Stomach (tissue), 9 donors: ENCODE data around the gene B4GALT3. TPM values are rescaled to one million over a fixed set of nuclear protein-coding genes. Genes with fewer than 3 reads are reported as not detected.

Source experiments
- DNase-seq, 2 donors: peaks; one replicate each; pipeline versions ENCODE4 v3.0.0 to v3.0.0-alpha.2; 2013 to 2019
- H3K27ac ChIP-seq, 5 donors: fragments of 200-600 bp in 4 of 5; sonication (generic) in 4 of 5; one replicate each; pipeline ENCODE4 v1.5.1; 2013 to 2019; ENCODE audit warnings: mild to moderate bottlenecking in 1 of 5, moderate library complexity in 1 of 5
- H3K27me3 ChIP-seq, 3 donors: fragments of 200-600 bp; sonication (generic); one replicate each; pipeline ENCODE4 v1.5.1; 2017 to 2019; ENCODE audit warnings: mixed run types in 1 of 3
- H3K36me3 ChIP-seq, 4 donors: fragments of 200-600 bp; sonication (generic); 1 replicate in 3 of 4; 2 replicates in 1 of 4; pipeline ENCODE4 v1.5.1; 2016 to 2019
- H3K4me1 ChIP-seq, 4 donors: fragments of 200-600 bp; sonication (generic); one replicate each; pipeline ENCODE4 v1.5.1; 2016 to 2019
- H3K4me3 ChIP-seq, 4 donors: fragments of 200-600 bp; sonication (generic) in 3 of 4; one replicate each; pipeline ENCODE4 v1.5.1; 2016 to 2019; ENCODE audit warnings: mild to moderate bottlenecking in 1 of 4
- H3K9me3 ChIP-seq, 4 donors: fragments of 200-600 bp; sonication (generic); one replicate each; pipeline ENCODE4 v1.5.1; 2016 to 2019
- EP300 ChIP-seq: sonication (generic); formaldehyde crosslinking; IDR thresholded peaks from one replicate; pipeline ENCODE4 v1.6.1; 2017; ENCODE audit warnings: antibody characterized with exemption
- POLR2A ChIP-seq, 4 donors: fragments of 450-650 bp; IDR thresholded peaks; one replicate each; pipeline ENCODE4 v1.6.1; 2016; ENCODE audit warnings: antibody characterized with exemption in 4 of 4, control low read depth in 2 of 4, mild to moderate bottlenecking in 1 of 4, moderate library complexity in 1 of 4
- POLR2AphosphoS5 ChIP-seq, 3 donors: sonication (generic); formaldehyde crosslinking; IDR thresholded peaks; one replicate each; pipeline ENCODE4 v1.6.1; 2016; ENCODE audit warnings: antibody characterized with exemption in 3 of 3
- WGBS, 5 donors: extraction: QIAGEN DNeasy Blood & Tissue Kit in 3 of 5; methylation state at CpG; one replicate each; pipeline versions ENCODE4 v1.1.5 to v1.1.7; 2013 to 2018; 5-methylcytosine and 5-hydroxymethylcytosine counted together
- intact Hi-C: fragments of 100-400 bp; cut with DNase I; formaldehyde crosslinking; loops from one replicate; pipeline ENCODE4 v1.15.1; 2023; ENCODE audit warnings: low total_unique reads
- polyA plus RNA-seq, 3 donors: library from polyadenylated mRNA; stranded (reverse); fragments of 200-250 nt; gene quantifications; one replicate each; pipeline ENCODE4 v1.2.3, GENCODE V29; 2013
- total RNA-seq, 5 donors: library from RNA; depleted of rRNA; stranded (reverse); fragments of >200 nt; gene quantifications; one replicate each; pipeline versions ENCODE4 v1.1.0 to v1.2.3, GENCODE V29; 2014 to 2016
- TF ChIP-seq, protein P1 (sequence below), 7 experiments: fragments of 450-650 bp in 4 of 7; fragments of 200-600 bp in 3 of 7; sonication (generic) in 3 of 7; IDR thresholded peaks; one replicate each; pipeline ENCODE4 v1.5.1; 2016 to 2019; ENCODE audit warnings: antibody characterized with exemption in 7 of 7, control low read depth in 2 of 7, mild to moderate bottlenecking in 1 of 7
- donor health status: healthy with polysubstance abuse.
- donor health status: Bipolar disorder and iron deficiency.
- donor health status: healthy.

B4GALT3 gene
- total and polyA plus RNA-seq, 8 donors, result 12.2 to 25.8 (median 17.5) TPM

DNA sequence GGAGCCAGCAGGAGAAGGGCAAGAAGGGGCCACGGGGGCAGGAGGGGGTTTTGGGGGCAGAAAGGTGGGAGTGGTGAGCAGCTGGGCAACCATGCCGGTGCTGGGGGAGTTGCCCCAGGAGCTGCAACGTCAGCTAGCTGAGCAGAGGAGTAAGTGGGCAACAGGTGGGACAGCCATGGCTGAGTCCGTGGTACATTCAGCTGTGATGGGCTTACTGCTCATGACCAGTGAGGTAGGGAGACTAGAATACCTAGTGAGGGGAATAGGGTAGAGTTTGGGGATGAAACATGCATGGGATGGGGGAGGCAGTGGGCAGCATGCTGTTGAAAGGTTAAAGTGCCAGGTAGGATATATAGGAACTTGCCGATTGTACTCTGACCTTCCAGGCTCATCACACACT is 15.7 kb downstream of the B4GALT3 start:
- Histone ChIP-seq H3K9me3 (no peaks in the 10 kb centered on the region), H3K4me1 (peaks cover 31 to 58% (median 52%) of the 10 kb centered on the region in 4 donors), H3K27ac (peak overlapping the region in 2 of 5 donors; percentile 6 to 22), H3K4me3 (no peak overlapping the region), H3K36me3 (peaks cover 9 to 68% (median 59%) of the 10 kb centered on the region in 4 donors), H3K27me3 (no peaks in the 10 kb centered on the region)
- intact Hi-C loops, result no loop called here
- DNase-seq, result no peak
- 83 to 92% (median 89%) methylated on average over 5 of the region's 5 CpGs for WGBS, 5 donors
- TF ChIP-seq POLR2AphosphoS5 (IDR thresholded peaks at IDR 0.05) (no peak), POLR2A (IDR thresholded peaks at IDR 0.05) (no peak), EP300 (no peak)
- TF ChIP-seq, protein P1, sequence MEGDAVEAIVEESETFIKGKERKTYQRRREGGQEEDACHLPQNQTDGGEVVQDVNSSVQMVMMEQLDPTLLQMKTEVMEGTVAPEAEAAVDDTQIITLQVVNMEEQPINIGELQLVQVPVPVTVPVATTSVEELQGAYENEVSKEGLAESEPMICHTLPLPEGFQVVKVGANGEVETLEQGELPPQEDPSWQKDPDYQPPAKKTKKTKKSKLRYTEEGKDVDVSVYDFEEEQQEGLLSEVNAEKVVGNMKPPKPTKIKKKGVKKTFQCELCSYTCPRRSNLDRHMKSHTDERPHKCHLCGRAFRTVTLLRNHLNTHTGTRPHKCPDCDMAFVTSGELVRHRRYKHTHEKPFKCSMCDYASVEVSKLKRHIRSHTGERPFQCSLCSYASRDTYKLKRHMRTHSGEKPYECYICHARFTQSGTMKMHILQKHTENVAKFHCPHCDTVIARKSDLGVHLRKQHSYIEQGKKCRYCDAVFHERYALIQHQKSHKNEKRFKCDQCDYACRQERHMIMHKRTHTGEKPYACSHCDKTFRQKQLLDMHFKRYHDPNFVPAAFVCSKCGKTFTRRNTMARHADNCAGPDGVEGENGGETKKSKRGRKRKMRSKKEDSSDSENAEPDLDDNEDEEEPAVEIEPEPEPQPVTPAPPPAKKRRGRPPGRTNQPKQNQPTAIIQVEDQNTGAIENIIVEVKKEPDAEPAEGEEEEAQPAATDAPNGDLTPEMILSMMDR (IDR thresholded peaks at IDR 0.05), result no peak

DNA sequence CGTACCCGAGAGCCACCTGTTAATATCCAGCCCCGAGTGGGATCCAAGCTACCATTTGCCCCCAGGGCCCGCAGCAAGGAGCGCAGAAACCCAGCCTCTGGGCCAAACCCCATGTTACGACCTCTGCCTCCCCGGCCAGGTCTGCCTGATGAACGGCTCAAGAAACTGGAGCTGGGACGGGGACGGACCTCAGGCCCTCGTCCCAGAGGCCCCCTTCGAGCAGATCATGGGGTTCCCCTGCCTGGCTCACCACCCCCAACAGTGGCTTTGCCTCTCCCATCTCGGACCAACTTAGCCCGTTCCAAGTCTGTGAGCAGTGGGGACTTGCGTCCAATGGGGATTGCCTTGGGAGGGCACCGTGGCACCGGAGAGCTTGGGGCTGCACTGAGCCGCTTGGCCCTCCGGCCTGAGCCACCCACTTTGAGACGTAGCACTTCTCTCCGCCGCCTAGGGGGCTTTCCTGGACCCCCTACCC is 16.6 kb downstream of the B4GALT3 start:
- Histone ChIP-seq H3K27me3 (no peaks in the 10 kb centered on the region), H3K27ac (peak overlapping the region in 1 of 5 donors; percentile 90), H3K36me3 (peaks cover 9 to 68% (median 59%) of the 10 kb centered on the region in 4 donors), H3K9me3 (no peaks in the 10 kb centered on the region), H3K4me3 (peak overlapping the region in 1 of 4 donors; percentile 96), H3K4me1 (peaks cover 31 to 59% (median 49%) of the 10 kb centered on the region in 4 donors)
- intact Hi-C loops, result no loop called here
- no peak for DNase-seq
- TF ChIP-seq, protein P1 (IDR thresholded peaks at IDR 0.05), result no peak
- no peak for TF ChIP-seq POLR2A (IDR thresholded peaks at IDR 0.05)
- no peak for TF ChIP-seq EP300
- TF ChIP-seq POLR2AphosphoS5 (IDR thresholded peaks at IDR 0.05), result no peak
- 92 to 95% (median 94%) methylated on average over 15 to 22 of the region's 22 CpGs for WGBS, 5 donors

DNA sequence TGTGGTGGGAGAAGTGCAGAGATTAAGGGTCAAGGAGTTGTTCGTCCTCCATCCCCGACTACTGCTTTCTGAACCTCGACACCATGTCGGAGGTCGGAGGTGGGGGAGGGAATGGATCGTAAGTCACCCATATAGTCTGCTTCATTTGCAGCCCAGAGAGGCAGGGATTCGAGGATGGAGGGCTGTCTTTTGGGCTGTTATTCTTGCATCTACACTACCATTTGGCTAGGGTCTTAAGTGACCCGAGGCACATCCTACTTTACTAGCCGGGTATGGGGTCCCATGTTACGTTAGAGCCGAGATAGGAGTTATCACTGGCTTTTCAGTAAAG is 17.4 kb downstream of the B4GALT3 start:
- no peaks in the 10 kb centered on the region for H3K9me3 ChIP-seq
- peaks cover 9 to 65% (median 59%) of the 10 kb centered on the region in 4 donors for H3K36me3 ChIP-seq
- intact Hi-C loops, result no loop called here
- DNase-seq, result no peak
- TF ChIP-seq POLR2AphosphoS5 (IDR thresholded peaks at IDR 0.05), result no peak
- TF ChIP-seq EP300, result no peak
- TF ChIP-seq POLR2A (IDR thresholded peaks at IDR 0.05), result no peak
- TF ChIP-seq, protein P1 (IDR thresholded peaks at IDR 0.05), result no peak
- peak overlapping the region; percentile 87 to 93 (median 90) for H3K27ac ChIP-seq
- WGBS, 5 donors, result 3 to 6% (median 6%) methylated on average over 11 of the region's 11 CpGs
- peak overlapping the region; percentile 69 to 99 (median 93) for H3K4me3 ChIP-seq
- H3K4me1 ChIP-seq, result peaks cover 30 to 59% (median 48%) of the 10 kb centered on the region in 4 donors
- H3K27me3 ChIP-seq, result no peaks in the 10 kb centered on the region

DNA sequence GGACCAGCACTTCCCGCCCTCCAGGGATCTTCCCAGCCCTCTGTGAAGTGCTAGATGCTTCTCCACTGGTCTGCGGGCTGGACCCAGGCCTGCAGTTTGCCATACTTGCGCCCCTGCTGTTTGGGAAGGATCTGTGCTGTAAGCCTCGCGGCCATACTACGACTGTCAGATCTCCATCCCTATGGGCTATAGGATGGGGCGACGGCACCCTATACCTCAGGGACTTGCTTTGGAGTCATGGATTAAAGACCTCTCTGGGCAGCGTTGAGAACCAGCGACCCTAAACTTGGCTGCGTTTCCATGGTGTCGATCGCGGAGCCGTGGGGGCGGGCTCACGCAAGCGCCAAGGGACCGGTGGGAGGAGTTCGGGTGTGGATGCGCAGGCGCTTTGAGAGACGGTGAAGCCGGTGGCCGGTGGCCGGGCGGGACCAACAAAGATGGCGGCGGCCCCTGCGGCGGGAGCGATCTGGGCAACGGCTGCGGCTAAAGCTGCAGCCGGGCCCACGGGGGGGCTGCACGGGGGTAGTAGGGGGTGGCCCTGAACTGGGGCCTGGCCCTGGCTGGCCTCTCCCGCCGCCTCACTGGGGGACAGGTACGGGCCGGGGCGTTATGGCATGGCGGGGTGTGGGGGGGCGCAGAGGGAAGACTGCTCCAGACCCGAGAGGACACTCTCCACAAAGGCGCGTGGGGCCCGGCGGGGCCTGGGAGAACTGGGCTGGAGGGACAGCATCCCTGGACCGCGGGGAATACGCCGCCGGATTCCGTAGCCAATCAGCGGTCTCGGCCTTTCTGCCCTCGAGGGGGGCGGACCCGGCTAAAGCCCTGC is 18.0 kb downstream of the B4GALT3 start, which contains the start of gene USP21:
Gene USP21, plus strand, starts transcription at position 414 of the 826 bp plus-strand sequence. CDS start 1,141 bp downstream, outside the sequence.
- no peaks in the 10 kb centered on the region for H3K9me3 ChIP-seq
- H3K27me3 ChIP-seq, result no peaks in the 10 kb centered on the region
- peak; percentile 94 to 98 for DNase-seq
- TF ChIP-seq, protein P1 (IDR thresholded peaks at IDR 0.05), result peak in 3 of 7 experiments; percentile 9 to 16 (median 12)
- TF ChIP-seq POLR2AphosphoS5 (IDR thresholded peaks at IDR 0.05) (peak; percentile 46 to 87 (median 70)), EP300 (no peak), POLR2A (IDR thresholded peaks at IDR 0.05) (peak in 1 of 4 donors; percentile 21)
- intact Hi-C loops, result no loop called here
- WGBS, 5 donors, result 1 to 2% (median 2%) methylated on average over 28 to 60 of the region's 60 CpGs
- peaks cover 36 to 60% (median 52%) of the 10 kb centered on the region in 4 donors for H3K4me1 ChIP-seq
- peak within 1 kb of the TSS; percentile 69 to 99 (median 93) for H3K4me3 ChIP-seq
- H3K36me3 ChIP-seq, result peaks cover 9 to 59% (median 53%) of the 10 kb centered on the region in 4 donors
- peak within 1 kb of the TSS; percentile 87 to 93 (median 90) for H3K27ac ChIP-seq
